Neural progenitor cell (in vitro differentiated cells): Measurements from ENCODE around the gene PPP2R5D.

ENCODE experiments used
- EZH2 ChIP-seq: fragments of 200-600 bp; sonication (generic); IDR thresholded peaks from 2 replicates; pipeline ENCODE4 v1.6.1; 2017; ENCODE audit warnings: antibody characterized with exemption, mild to moderate bottlenecking, moderate library complexity
- EZH2phosphoT487 ChIP-seq: fragments of 200-600 bp; sonication (generic); IDR thresholded peaks from 2 replicates; pipeline ENCODE4 v1.6.1; 2017; ENCODE audit warnings: antibody characterized with exemption

- TF ChIP-seq EZH2 (no peak), EZH2phosphoT487 (no peak)
Observed at GRCh38 chr6:43020847-43021246, 36.5 kb downstream of the PPP2R5D start.
